Nephron (organoid): Measurements from ENCODE around the gene GLRA3.
A peak's percentile ranks its signal among the peaks of the same experiment; 100 is the strongest.

Experiments used
- H3K27ac Mint-ChIP-seq, 3 experiments: 2 replicates each; pipeline ENCODE4 v1.8.0; 2020; ENCODE audit warnings: mixed read lengths in 3 of 3, mild to moderate bottlenecking in 2 of 3, moderate library complexity in 1 of 3
- H3K27me3 Mint-ChIP-seq: 2 replicates; pipeline ENCODE4 v1.8.0; 2021; ENCODE audit warnings: low read depth, mild to moderate bottlenecking, moderate library complexity, mixed read lengths
- H3K36me3 Mint-ChIP-seq: 2 replicates; pipeline ENCODE4 v1.8.0; 2020; ENCODE audit warnings: low read depth, mixed read lengths
- H3K4me1 Mint-ChIP-seq: 2 replicates; pipeline ENCODE4 v1.8.0; 2020; ENCODE audit warnings: mixed read lengths
- H3K4me3 Mint-ChIP-seq, 3 experiments: 2 replicates each; pipeline ENCODE4 v1.8.0; 2020; ENCODE audit warnings: mild to moderate bottlenecking in 3 of 3, mixed read lengths in 3 of 3, moderate library complexity in 2 of 3
- H3K9me3 Mint-ChIP-seq: 2 replicates; pipeline ENCODE4 v1.8.0; 2020; ENCODE audit warnings: mixed read lengths
- CTCF ChIP-seq, 3 experiments: fragments of 200-600 bp; sonication (generic); IDR thresholded peaks; one replicate each; pipeline ENCODE4 v1.5.0; 2021; ENCODE audit warnings: antibody characterized with exemption in 3 of 3; ENCODE audit not compliant: unreplicated experiment in 3 of 3

The GLRA3 gene

GRCh38 chr4:174775366-174775765 lies 53.7 kb downstream of the GLRA3 start:
- Mint-ChIP-seq H3K9me3 (peaks cover 2% of the 10 kb centered on the region), H3K27me3 (no peaks in the 10 kb centered on the region), H3K27ac (no peak overlapping the region), H3K4me1 (no peaks in the 10 kb centered on the region), H3K36me3 (no peaks in the 10 kb centered on the region), H3K4me3 (no peak overlapping the region)
- no peak for TF ChIP-seq CTCF (IDR thresholded peaks at IDR 0.05; ENCODE audit: unreplicated experiment in 3 of 3)

GRCh38 chr4:174764105-174764729 lies 64.8 kb downstream of the GLRA3 start:
- Mint-ChIP-seq H3K27me3 (peaks cover 4% of the 10 kb centered on the region), H3K36me3 (no peaks in the 10 kb centered on the region), H3K9me3 (no peaks in the 10 kb centered on the region), H3K27ac (no peak overlapping the region), H3K4me1 (no peaks in the 10 kb centered on the region), H3K4me3 (no peak overlapping the region)
- peak; percentile 59 to 69 (median 63) for TF ChIP-seq CTCF (IDR thresholded peaks at IDR 0.05; ENCODE audit: unreplicated experiment in 3 of 3)

GRCh38 chr4:174763454-174764104 lies 65.5 kb downstream of the GLRA3 start:
- Mint-ChIP-seq H3K9me3 (no peaks in the 10 kb centered on the region), H3K4me3 (no peak overlapping the region), H3K36me3 (no peaks in the 10 kb centered on the region)

GRCh38 chr4:174761451-174761850 lies 67.6 kb downstream of the GLRA3 start:
- no peaks in the 10 kb centered on the region for H3K4me1 Mint-ChIP-seq
- H3K36me3 Mint-ChIP-seq = no peaks in the 10 kb centered on the region
- no peak for TF ChIP-seq CTCF (IDR thresholded peaks at IDR 0.05; ENCODE audit: unreplicated experiment in 3 of 3)
- H3K4me3 Mint-ChIP-seq = no peak overlapping the region
- H3K27me3 Mint-ChIP-seq = peaks cover 4% of the 10 kb centered on the region
- no peak overlapping the region for H3K27ac Mint-ChIP-seq
- H3K9me3 Mint-ChIP-seq = no peaks in the 10 kb centered on the region

More at GRCh38 chr4:174763454-174764104, 65.5 kb downstream of the GLRA3 start:
- TF ChIP-seq CTCF (IDR thresholded peaks at IDR 0.05; ENCODE audit: unreplicated experiment in 3 of 3) = no peak
- H3K27me3 Mint-ChIP-seq = peaks cover 4% of the 10 kb centered on the region
- no peak overlapping the region for H3K27ac Mint-ChIP-seq
- H3K4me1 Mint-ChIP-seq = no peaks in the 10 kb centered on the region

GRCh38 chr4:174757736-174758135 lies 71.3 kb downstream of the GLRA3 start:
- TF ChIP-seq CTCF (IDR thresholded peaks at IDR 0.05; ENCODE audit: unreplicated experiment in 3 of 3) = no peak
- Mint-ChIP-seq H3K4me1 (no peaks in the 10 kb centered on the region), H3K36me3 (no peaks in the 10 kb centered on the region), H3K27ac (no peak overlapping the region), H3K4me3 (no peak overlapping the region), H3K9me3 (no peaks in the 10 kb centered on the region), H3K27me3 (no peaks in the 10 kb centered on the region)

GRCh38 chr4:174753021-174753420 lies 76.0 kb downstream of the GLRA3 start:
- no peaks in the 10 kb centered on the region for H3K4me1 Mint-ChIP-seq
- no peak overlapping the region for H3K27ac Mint-ChIP-seq
- no peaks in the 10 kb centered on the region for H3K27me3 Mint-ChIP-seq
- no peak for TF ChIP-seq CTCF (IDR thresholded peaks at IDR 0.05; ENCODE audit: unreplicated experiment in 3 of 3)
- no peak overlapping the region for H3K4me3 Mint-ChIP-seq
- no peaks in the 10 kb centered on the region for H3K36me3 Mint-ChIP-seq
- H3K9me3 Mint-ChIP-seq = no peaks in the 10 kb centered on the region
